ENCODE data around the gene RTKN. TPM values are rescaled to one million over a fixed set of nuclear protein-coding genes. Genes with fewer than 3 reads are reported as not detected.

The RTKN gene
- total and polyA plus RNA-seq, 9 of the 15 experiments (the other 6 are each of a cell fraction or from before 2014, with no cell fraction given), result 0.14 to 6.9 (median 3.6) TPM

- H3K4me2 ChIP-seq (ENCODE audit: insufficient read depth, low read length), result no peak overlapping the region
- H3K79me2 ChIP-seq (ENCODE audit: control insufficient read depth, insufficient read depth, low read length), result no peaks in the 10 kb centered on the region
- no peaks in the 10 kb centered on the region for H3K36me3 ChIP-seq (ENCODE audit: control insufficient read depth, insufficient read depth, low read length)
- ATAC-seq, result no peak
- in situ Hi-C loops (cut with MboI) (no loop called here), intact Hi-C loops (cut with micrococcal nuclease) (no loop called here)
- H3K4me1 ChIP-seq (replicated peaks in 1 of 2; ENCODE audit: control insufficient read depth in 2 of 2, insufficient read depth in 2 of 2, low read length in 2 of 2), result peaks cover 16 to 42% of the 10 kb centered on the region in 2 experiments; a peak in 4 of 5 replicates
- 49% methylated on average over 6 of the region's 6 CpGs for WGBS (ENCODE audit: insufficient coverage, low coverage, missing lambda C conversion rate)
- H3K4me3 ChIP-seq, result no peak overlapping the region
- TF ChIP-seq SNRNP70 (optimal IDR thresholded peaks at IDR 0.05; ENCODE audit: low read depth, low read length), result no peak
- peak; percentile 84 for TF ChIP-seq ZFP36 (IDR thresholded peaks at IDR 0.05; ENCODE audit: low read depth, low read length, partially characterized antibody)
- TF ChIP-seq BCL6 (CRISPR knock-in tag; IDR thresholded peaks at IDR 0.05), result no peak
- TF ChIP-seq BCOR (IDR thresholded peaks at IDR 0.05), result 0 out of 2 replicates have a peak, but pooled peaks have one; percentile 24
- no peak for FAIRE-seq
- H3K27ac ChIP-seq (ENCODE audit: extremely low read depth, low read depth, low read length), result no peak overlapping the region
- H3K27me3 ChIP-seq (ENCODE audit: control insufficient read depth in 2 of 2, insufficient read depth in 2 of 2, low read length in 2 of 2), result no peaks in the 10 kb centered on the region
- POLR2A ChIA-PET, result interaction anchor here (1.0 kb wide), 1 partner anchor 17 kb away, joined by 5 read pairs; the partner anchor contains the start of gene INO80B
- no TSS peak for BruUV-seq (replicated peaks)
- H3K9ac ChIP-seq (ENCODE audit: insufficient read depth in 1 of 2, low read depth in 2 of 2, low read length in 2 of 2), result peak overlapping the region in 1 of 2 experiments; percentile 54; a peak in 2 of 4 replicates
- no peaks in the 10 kb centered on the region for H4K20me1 ChIP-seq (replicated peaks; ENCODE audit: control insufficient read depth, insufficient read depth, low read length)
- no peaks in the 10 kb centered on the region for H3K9me1 ChIP-seq (ENCODE audit: control insufficient read depth, insufficient read depth, low read length)
- peak in 1 of 4 experiments; percentile 43 for DNase-seq (ENCODE audit: extremely low read depth in 1 of 4, low spot score in 3 of 4)
- CTCF ChIA-PET (ENCODE audit: low intra/inter-chr PET ratio), result no interaction called here
- H2AFZ ChIP-seq (ENCODE audit: low read depth, low read length), result no peak overlapping the region
- H3K9me3 ChIP-seq (replicated peaks; ENCODE audit: control insufficient read depth, insufficient read depth, low read depth, low read length), result no peaks in the 10 kb centered on the region
These were observed 4.7 kb downstream of the RTKN start for GRCh38 chr2:74436848-74437695.

Measured in K562 (cell line).